NCI-H748 (cell line): ENCODE measurements around the gene PGAP1.
"Not testable (repeated sequence)": the region's sequence is repeated elsewhere in the genome, so short reads cannot be mapped to it uniquely, and the experiment has no call there.

Experiments
- DNase-seq: peaks from one replicate; lab custom pipeline; 2025; ENCODE audit not compliant: unreplicated experiment; lab: John Stamatoyannopoulos, UW

The PGAP1 gene

DNA sequence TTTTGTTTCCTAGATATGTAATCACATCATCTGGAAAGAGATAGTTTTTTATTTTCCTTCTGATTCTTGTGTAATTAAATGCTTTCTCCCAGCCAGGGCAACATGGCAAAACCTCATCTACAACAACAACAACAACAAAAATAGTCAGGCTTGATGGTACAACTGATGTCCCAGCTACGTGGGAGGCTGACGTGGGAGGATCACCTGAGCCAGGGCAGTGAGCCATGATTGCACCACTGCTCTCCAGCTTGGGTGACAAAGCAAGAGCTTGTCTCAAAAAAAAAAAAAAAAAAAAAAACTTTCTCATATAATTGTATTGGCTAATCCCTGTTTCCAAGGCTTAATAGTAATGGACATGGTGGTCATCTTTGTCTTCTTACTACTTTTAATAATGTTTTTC is 26.4 kb upstream of the PGAP1 start:
- DNase-seq: no peak

DNA sequence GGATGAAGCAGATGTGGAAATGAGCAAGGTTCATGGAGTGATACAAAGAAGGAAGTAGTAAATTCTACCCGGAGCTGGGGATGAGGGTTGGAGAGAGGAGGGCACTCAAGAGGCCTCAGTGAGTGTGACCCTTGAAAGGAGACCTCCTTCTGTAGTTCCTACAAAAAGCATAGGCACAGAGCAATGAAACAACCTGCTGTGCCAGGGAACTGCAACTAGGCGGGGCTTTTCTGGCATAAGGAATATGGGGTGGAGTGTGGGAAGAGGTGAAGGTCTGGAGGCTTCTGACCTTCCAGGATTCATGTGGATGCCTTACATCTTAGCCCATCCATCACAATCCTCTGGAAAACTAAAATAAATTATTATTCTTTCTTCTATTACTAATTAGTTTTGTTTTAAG is 25.5 kb upstream of the PGAP1 start:
- peak; percentile 66 for DNase-seq

DNA sequence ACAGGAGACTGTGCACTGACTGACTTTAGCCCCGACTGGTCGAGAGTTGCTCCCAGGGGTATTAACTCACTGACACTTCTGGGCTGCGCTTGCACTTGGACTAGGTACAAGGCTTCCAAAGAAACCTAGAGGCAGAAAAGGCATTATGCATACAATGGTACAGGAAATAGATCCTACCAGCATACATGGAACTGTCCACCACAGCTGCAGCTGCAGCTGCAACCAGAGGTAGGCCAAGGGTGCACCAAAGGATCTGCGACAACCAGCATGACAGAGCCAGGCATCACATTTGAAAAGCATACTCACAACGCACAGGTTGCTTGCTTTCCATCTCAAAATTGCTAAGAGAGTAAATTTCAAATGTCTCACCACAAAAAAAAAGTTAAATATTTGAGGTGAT is 22.6 kb upstream of the PGAP1 start:
- DNase-seq: peak; percentile 34

DNA sequence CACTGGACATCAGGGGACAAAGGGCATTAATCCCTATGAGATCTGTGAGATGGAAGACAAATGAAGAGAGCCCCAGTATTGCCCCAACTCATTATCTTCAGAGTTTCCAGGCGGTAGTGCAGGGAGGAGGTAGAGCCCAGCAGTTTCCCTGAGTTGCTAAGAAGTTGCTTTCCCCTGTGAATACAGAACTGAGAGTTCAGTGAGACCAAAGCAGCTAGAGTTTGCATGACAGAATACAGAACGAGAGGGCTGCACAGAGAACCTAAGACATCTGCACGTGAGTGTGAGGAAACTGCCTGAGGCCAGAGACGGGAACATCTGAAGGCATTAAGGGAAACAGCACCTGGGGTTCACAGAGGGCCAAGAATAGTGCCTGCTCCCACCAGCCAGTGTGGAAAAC is 18.1 kb upstream of the PGAP1 start:
- no peak for DNase-seq

DNA sequence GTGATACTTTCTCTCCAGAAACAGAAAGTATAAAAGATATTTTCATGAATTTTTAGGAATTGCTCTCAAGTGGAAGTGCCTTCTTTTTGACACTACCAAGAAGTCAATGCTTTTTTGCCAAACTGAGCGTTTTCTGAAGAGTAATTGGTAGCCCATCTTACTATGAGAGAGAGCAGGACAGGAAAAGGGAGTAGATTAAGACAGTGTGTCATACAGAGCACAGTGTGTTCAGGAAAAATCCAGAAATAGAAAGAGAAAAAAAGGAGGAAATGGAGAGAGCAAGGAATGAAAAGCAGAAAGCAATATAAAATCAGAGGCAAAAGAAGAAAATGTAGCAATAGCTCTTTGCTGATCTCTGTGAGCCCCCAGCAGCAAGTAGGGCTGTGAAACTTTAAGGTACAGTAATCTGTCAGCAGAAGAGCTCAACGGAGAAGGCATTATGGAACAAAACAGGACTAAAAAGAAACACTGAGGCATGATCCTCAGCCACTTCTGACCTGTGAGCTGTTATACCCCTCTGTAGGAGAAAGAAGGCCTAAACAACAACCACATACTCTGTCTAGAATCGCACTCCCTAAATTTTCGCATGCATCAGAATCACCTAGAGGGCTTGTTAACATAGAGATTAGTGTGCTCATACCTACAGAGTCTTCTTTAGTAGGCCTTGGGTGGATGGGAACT is 15.0 kb upstream of the PGAP1 start:
- DNase-seq: no peak

DNA sequence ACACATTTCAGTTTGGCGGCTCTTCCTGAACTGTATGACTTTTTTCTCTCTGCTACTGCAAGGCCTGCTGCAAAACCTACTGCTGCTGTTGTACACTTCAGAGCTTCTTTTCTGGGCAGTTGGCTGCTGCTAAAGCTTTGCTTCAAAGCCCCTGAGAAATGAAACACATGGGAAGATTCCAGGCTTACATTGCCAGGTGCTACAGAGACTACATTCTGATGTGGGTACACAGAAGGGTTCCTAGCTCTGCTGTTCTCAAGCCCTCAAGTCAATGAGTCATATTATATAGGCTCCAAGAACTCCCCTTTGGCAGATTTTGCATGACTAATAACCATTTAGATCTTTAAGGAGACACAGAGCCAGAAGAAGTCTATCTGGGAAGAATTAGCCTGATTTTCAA is 12.9 kb upstream of the PGAP1 start:
- no peak for DNase-seq

DNA sequence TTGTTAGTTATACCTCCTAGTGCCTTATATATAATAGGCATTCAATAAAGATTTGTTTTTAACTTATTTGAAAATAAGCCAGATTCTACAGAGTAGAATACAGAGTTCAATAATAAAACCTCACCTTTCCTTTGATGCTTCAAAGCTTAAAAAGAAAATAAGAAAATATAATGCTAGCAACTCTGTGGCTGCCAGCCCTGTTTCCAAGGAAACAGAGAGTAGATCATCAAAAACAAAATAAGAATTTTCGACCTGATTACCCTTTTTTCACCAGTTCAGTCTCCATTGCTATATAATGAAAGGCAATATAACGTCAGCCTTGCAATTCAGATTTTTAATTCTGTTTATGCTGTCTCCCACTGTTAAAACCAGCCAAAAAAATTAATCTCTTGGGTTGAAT is 8.9 kb upstream of the PGAP1 start:
- DNase-seq: no peak

DNA sequence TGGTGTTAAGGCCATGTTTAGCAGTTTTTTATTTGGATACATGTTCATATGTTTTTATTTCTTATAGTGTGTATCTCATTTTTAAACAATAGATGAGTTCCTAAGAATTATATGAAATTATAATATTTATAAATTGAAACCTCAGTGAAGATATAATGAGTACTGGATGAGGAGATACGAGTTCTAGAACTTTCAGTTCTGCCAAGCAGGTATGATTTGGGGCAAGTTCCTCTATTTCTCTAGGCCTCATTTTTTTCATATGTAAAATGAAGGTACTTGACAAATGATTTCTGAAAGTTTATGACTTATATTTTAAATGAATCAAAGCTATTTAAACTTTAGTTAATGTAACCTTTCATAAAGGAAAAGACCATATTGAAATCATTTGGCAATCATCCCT is 8.2 kb upstream of the PGAP1 start:
- DNase-seq: no peak

DNA sequence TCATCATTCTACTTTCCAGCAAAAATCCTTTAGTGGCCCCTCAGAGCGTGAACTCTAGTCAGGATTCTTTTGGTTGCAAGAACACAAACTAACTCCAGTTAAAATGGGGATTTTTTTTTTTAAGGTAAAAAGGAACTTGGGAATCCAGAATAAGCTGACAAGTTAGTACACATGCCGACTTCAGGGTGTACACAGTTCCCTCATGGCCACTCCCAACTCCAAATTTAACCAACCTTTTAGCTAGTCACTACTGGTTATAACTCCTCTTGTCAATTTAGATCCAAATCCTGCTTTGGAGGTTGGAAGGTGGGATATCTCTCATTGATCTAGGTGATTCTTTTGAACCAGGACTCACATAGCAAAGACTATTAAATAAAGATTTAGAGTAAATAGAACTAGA is 5.0 kb upstream of the PGAP1 start:
- no peak for DNase-seq

DNA sequence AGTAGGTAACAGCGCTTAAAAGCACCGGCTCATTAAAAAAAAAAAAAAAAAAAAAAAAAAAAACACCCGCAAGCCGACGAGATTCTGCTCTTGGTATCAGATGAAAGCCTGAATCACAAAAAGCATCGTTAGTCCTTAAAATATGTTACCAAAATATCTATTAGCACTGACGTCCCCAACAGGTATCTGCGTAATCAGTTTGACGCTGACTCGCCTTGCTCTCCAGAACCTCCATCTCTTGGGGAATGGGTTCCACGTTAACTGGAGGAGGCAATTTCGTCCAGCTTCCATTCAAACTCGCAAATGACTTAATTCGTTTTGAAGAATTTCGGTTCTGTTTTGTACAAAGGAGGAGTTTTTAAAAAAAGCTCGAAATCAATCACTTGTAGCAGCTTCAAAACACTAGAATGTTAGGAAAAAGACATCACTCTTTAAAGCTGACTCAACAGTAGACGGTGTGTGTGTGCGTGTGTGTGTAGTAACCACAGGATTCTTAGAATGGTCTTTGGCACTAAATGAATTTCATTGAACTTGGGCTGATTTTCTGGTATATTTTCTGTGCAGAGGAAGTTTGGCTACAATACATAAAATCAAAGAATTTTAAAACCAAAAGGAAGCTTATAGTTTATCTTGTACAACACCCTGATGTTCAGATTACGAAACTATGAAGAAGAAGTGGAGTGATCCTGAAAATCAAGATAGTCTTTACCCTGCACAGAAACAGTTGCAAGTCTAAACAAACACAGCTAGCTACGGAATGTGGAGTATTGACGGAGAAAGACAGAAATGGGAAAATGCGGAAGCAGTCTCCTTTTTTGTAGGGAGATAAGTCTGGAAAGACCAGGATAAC is 1.1 kb upstream of the PGAP1 start:
- DNase-seq: peak; percentile 80

DNA sequence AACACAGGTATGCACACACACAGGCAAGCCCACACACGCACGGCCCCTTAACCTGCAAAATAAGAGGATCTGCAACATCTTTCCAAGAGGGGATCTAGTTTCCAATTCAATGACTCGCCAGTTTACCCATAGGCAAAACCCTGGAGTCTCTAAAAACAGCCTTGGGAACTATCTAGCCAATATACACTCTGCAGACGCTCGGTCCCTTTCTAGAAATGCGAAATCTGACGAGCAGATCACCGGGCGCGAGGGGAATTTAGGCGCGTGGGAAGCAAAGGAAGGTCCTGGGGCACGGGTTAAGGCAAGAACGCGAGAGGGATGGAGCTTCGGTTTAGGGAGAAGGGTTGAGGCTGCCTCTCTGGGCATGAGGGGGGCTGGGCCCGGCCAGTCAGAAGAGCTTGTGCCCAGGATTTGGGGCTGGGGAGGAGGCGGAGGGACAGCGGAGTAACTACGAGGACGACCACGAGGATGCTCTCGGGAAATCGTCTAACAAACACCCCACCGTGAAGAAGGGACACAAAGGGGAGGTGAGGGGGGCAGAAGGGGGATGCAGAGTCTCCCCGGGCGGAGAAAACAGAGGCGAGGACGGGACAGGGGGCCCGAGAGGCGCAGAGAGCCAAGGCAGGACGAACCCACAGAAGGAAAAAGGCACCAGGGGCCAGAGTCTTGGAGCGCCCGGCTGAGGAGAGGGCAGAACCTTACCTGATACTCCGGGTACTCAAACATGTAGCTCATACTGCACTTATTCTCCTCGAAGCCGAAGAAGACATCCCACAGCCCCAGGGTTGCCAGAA is 542 bp downstream of the PGAP1 start:
- peak; percentile 92 for DNase-seq

DNA sequence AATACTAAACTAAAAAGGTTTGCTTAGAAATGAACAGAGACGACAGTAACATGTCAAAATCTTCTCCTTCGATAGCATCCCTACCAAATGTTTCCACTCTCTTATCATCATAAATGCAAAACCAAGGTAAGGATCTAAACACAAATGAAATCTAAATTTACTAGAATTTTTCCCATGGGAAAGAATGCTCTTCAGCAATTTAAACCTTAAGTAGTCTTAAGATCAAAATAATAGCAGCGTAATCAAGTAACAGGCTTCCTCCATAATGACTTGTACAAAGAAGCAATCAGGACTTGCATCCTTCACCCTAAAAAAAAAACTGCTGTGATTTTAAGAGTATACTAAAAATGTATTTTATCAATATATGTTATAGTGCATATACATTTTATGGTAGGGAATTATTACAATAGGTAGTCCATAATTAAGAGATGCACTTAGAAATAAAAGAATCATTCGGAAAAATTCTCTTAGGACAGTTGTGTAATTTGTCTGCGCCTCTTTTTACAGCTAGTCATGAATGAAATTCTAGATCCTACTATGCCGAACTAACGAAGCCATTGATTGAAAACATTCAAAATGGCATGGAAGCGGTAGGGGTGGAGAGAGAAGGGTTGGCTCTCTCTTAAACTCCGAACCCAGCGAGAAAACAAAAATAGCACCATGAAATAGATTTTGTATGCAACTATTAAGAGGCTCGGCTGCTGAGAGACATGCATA is 1.3 kb downstream of the PGAP1 start:
- DNase-seq: peak; percentile 51

DNA sequence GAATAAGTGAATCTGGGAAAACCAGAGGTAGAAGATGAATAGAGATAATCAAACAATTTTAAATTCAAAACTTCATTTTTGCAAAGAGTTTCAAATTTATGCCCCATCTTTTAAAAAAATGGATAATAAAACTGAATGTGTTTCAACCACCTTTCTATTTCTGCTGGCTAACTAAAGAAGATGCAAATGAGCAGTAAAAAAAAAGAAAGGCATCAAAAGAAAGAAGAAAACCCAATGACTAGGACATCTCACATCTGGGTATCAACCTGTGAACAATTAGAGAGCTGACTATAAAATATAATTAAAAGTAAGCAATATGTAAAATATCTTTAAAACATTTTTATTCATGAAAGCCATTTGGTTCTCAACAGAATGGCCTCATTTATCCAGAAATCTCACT is 2.5 kb downstream of the PGAP1 start:
- DNase-seq: no peak

DNA sequence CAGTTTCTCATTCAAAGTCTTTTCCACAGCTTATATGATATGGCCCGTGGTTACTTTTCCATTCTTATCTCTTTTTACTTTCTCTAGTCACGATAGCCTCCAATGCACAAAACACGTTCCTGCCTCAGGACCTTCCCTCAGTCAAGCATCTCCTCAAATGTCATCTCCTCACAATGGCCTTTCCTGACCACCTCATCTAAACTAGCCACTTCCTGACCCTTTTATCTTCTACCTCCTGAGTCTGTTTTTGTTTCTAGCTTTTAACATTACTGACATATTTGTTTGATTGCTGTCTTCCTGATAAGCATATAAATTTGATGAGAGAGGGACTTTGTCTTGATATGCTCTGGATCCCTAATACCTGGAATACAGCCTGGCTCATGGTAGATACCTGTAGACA is 7.6 kb downstream of the PGAP1 start:
- no peak for DNase-seq

DNA sequence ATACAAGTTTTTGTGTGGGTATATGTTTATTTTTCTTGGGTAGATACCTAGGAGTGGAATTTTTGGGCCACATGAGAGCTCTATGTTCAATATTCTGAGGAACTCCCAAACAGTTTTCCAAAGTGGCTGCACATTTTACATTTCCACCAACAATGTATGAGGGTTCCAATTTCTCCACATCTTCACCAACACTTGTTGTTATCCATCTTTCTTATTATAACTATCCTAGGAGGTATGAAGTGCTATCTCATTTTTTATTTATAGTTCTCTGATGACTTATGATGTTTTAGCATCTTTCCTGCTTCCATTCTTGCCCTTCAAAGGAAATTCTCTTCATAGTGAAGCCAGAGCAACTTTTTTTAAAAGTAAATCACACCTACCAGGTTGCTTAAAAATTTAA is 8.7 kb downstream of the PGAP1 start:
- no peak for DNase-seq

DNA sequence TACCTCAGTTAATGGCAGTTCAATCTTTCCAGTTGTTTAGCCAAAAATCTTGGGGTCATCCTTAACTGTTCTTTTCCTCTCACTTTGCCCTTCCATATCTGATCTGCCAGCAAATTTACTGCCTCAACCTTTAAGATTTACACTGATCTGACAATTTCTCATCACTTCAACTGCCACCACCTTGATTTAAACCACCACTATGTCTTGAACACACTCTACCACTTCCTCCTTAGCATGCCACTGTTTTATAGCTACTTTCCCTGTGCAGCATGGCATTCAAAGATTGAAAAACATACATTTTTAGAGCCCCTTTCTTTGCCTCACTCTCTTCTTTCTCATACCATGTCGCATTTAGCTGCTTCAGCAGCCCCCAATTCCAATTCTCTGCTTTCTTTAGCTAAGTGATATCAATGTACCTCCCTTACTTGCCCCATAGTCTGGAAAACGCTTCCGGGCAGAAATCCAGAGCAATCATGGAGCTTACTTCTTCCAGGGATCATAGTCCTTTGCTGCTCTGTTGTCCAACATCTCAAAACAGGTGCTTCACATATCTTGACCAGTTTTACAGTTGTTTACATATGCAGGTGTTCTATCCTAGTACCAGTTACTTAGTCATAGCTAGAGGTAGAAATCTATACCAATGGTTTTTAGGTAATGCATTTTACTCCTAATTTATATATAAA is 10.9 kb downstream of the PGAP1 start:
- DNase-seq: no peak

DNA sequence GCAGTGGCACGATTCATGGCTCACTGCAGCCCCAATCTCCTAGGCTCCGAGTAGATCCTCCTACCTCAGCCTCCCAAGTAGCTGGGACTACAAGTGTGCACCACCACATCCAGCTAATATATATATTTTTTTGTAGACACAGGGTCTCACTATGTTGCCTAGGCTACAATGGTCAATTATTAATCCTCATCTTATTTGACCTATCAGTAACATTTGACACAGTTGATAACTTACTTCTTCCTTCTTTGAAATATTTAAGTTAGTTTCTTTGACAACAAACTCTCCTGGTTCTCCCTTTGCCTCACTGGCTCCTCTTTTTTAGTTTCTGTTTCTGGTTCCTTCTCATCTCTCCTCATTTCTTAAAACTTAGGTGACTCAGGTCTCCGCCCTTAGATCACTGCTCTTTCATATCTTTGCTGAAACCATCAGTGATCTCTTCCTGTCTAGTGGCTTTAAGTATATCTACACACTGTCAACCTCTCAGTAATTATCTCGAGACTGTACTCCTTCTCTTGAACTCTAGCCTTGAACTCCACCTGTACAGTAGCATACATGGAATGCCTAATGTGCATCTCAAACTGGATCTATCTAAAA is 11.5 kb downstream of the PGAP1 start:
- no peak for DNase-seq

DNA sequence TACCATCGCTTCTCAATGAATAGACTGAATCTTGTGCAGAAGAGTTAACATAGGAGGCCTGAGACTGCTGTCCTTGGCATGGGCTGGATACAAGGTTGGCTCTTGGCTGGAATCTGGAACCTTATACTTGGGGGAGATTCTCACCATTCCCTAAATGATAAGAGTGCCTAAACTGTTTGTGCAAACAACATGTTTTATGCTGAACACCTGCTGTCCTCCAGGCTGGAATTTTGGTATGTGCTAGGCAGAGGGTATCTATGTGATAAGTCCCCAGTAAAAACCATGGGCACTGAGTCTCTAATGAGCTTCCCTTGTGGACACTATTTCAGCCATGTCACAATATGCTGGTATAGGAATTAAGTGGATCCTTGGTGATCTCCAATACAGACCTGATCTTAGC is 12.8 kb downstream of the PGAP1 start:
- no peak for DNase-seq

DNA sequence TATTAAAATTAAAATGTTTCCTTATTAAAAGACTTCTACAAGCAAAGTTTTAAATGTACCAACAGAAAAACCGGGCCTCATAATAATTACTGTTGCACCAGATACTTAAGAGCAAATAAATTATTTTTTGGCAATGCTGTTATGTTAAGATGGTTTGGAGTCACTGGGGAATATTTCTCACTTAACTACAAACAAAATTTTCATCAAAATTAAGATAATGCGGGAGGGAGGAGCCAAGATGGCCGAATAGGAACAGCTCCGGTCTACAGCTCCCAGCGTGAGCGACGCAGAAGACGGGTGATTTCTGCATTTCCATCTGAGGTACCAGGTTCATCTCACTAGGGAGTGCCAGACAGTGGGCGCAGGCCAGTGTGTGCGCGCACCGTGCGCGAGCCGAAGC is 21.1 kb downstream of the PGAP1 start:
- not testable (repeated sequence) for DNase-seq

DNA sequence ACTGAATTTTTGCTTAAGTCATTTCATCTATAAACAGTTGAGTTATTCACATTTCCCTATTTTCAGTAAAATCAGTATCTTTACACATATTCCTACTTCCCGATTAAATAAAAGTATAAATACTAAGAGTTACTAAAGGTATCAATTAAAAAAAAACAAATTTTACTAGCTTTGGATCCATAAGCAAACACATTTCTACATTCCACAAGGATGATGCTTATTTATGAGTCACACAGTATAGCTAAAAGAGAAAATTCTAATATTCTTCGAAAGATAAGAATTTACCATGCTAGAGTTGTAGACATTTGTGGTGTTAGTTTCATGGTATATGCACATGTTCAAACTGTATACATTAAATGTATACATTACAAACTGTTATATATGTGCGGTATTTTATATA is 23.7 kb downstream of the PGAP1 start:
- no peak for DNase-seq
